Aorta (tissue), 5 donors: ENCODE data around the gene LARP1B. TPM values are rescaled to one million over a fixed set of nuclear protein-coding genes. Genes with fewer than 3 reads are reported as not detected.
A peak's percentile ranks its signal among the peaks of the same experiment; 100 is the strongest.

Source experiments
- ATAC-seq: fragments of 200-7000 bp; cut with Tn5 transposase; one replicate; pipeline ENCODE4 v1.9.1; 2022; ENCODE audit warnings: moderate library complexity; ENCODE audit not compliant: low FRiP score
- DNase-seq, 2 donors: peaks; one replicate each; pipeline ENCODE4 v3.0.0-alpha.2; 2020
- H3K27ac ChIP-seq, 2 donors: one replicate each; pipeline ENCODE4 v1.5.1; 2013; ENCODE audit warnings: low read length in 2 of 2, mild to moderate bottlenecking in 2 of 2, moderate library complexity in 2 of 2, control low read depth in 1 of 2, inconsistent platforms in 1 of 2, low read depth in 1 of 2
- H3K27me3 ChIP-seq, 2 donors: one replicate each; pipeline ENCODE4 v1.6.1; 2013; ENCODE audit warnings: control low read depth in 1 of 2, low read length in 1 of 2, mild to moderate bottlenecking in 1 of 2, moderate library complexity in 1 of 2; ENCODE audit not compliant: insufficient read depth in 2 of 2, control insufficient read depth in 1 of 2
- H3K36me3 ChIP-seq, 2 donors: one replicate each; pipeline ENCODE4 v1.6.1; 2013; ENCODE audit warnings: control low read depth in 1 of 2, low read length in 1 of 2, mild to moderate bottlenecking in 1 of 2; ENCODE audit not compliant: insufficient read depth in 2 of 2, control insufficient read depth in 1 of 2
- H3K4me1 ChIP-seq, 2 donors: one replicate each; pipeline ENCODE4 v1.6.1; 2013; ENCODE audit warnings: low read length in 2 of 2, control low read depth in 1 of 2, mild to moderate bottlenecking in 1 of 2, moderate library complexity in 1 of 2; ENCODE audit not compliant: insufficient read depth in 2 of 2, control insufficient read depth in 1 of 2
- H3K4me3 ChIP-seq, 2 donors: one replicate each; pipeline ENCODE4 v1.5.1; 2013; ENCODE audit warnings: low read length in 2 of 2, control low read depth in 1 of 2, mild to moderate bottlenecking in 1 of 2
- H3K9me3 ChIP-seq: one replicate; pipeline ENCODE4 v1.6.1; 2013; ENCODE audit warnings: mild to moderate bottlenecking, low read length; ENCODE audit not compliant: control insufficient read depth
- WGBS, 2 donors: extraction: QIAGEN DNeasy Blood & Tissue Kit; methylation state at CpG; one replicate each; pipeline ENCODE4 v1.1.7; 2013; 5-methylcytosine and 5-hydroxymethylcytosine counted together
- intact Hi-C, 2 donors: fragments of 100-400 bp; cut with DNase I; formaldehyde crosslinking; loops; one replicate each; pipeline versions ENCODE4 v1.14.2 to v1.15.0; 2022
- polyA plus RNA-seq, 2 donors: library from polyadenylated mRNA; stranded (reverse); fragments of 200-250 nt; gene quantifications; one replicate each; pipeline ENCODE4 v1.2.3, GENCODE V29; 2013
- total RNA-seq, 2 donors: library from RNA; stranded (reverse); fragmentation: NEBNext Ultra II Directional; extraction: Animal tissue kit (Norgen Biotek cat#: 25700); gene quantifications; one replicate each; pipeline ENCODE4 v1.2.1, GENCODE V29; 2021
- donor health status: healthy with polysubstance abuse.
- donor health status: Bipolar disorder and iron deficiency.
- donor health status: DM: no; HTN: no; CAD: no.
- donor health status: DM: no; HTN: no; CAD: no.
- donor health status: DM: yes; HTN: yes; CAD: no.

LARP1B gene
- total and polyA plus RNA-seq, 4 donors = 14.1 to 23.9 (median 18.3) TPM

DNA sequence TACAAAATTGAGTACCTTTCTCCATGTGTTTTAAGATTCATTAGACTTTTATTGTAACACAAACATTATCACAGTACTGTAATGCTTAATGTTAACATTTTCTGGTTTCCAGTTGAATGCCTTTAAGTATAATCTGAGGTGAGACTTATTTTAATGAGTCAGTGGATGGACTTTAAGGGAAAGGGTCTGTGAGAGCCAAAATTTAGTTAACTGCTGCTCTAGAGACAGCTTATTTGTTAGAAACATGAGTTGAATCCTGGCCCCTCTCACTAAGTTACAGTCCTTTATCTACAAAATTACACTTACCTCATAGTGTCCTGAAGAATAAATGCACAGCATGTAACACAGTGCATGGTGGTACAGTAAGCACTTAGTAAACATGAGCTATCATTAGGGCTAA is 160.5 kb downstream of the LARP1B start:
- Histone ChIP-seq H3K27ac (no peak overlapping the region), H3K4me3 (no peak overlapping the region), H3K27me3 (no peaks in the 10 kb centered on the region), H3K9me3 (no peaks in the 10 kb centered on the region), H3K36me3 (no peaks in the 10 kb centered on the region), H3K4me1 (no peaks in the 10 kb centered on the region)
- intact Hi-C loops = loop anchor here in 1 of 2 donors (5.0 kb wide), 1 partner anchor 66 kb away; the partner anchor contains the start of gene PGRMC2
- DNase-seq (no peak), ATAC-seq (no peak)

DNA sequence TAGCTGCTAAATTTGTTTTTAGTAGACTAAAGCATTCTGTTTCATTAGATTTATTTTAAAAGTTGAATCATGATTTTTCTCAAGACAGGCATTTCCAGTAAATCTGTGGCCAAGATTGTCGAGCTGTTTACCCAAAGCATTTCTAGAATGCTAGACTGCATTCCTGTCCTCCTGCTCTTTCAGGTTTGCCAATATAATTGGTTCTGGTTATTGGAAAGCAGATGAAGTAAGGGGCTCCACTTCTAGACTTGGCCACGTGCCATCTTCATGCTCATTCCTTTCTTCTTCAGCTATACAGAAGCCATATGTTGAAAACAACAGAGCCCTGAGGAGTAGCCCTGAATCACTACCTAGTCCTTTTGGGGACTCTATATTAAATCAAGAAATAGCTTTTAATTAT is 164.0 kb downstream of the LARP1B start:
- H3K9me3 ChIP-seq = no peaks in the 10 kb centered on the region
- H3K4me3 ChIP-seq = no peak overlapping the region
- no peaks in the 10 kb centered on the region for H3K36me3 ChIP-seq
- H3K27ac ChIP-seq = no peak overlapping the region
- DNase-seq (no peak), ATAC-seq (no peak)
- no peaks in the 10 kb centered on the region for H3K4me1 ChIP-seq
- WGBS, 2 donors = 7 to 9% methylated on average over 2 of the region's 2 CpGs
- H3K27me3 ChIP-seq = no peaks in the 10 kb centered on the region
- intact Hi-C loops = no loop called here

DNA sequence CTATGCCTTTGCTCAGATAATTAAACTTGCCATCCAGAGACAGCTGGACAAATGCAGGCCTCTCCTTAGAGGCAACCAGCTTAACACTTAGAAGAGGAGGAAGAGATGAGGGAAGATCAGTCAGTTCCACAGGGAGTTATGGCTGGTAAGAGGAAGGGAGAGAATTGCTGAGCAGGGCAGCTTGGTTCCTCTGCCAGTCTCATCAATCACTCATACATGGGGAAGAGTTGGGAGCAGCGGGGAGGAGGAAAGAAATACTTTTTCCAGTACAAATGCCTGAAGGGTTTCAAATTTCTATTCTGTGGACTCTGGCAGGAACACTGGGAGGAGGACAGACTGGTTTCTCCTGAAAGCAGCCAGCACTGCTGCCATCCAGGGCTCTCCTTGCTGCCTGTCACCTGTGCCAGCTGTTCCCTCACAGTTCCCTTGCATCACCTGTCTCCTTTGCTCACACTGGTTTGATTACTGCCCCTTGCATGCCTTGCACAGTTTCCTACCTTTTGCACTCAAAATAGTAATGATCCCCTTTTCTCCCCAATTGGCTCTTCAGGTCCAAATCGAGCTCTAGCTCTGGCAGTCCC is 167.0 kb downstream of the LARP1B start:
- Histone ChIP-seq H3K27ac (peak overlapping the region in 1 of 2 donors; percentile 33), H3K4me1 (no peaks in the 10 kb centered on the region), H3K36me3 (no peaks in the 10 kb centered on the region), H3K27me3 (no peaks in the 10 kb centered on the region), H3K4me3 (no peak overlapping the region), H3K9me3 (no peaks in the 10 kb centered on the region)
- intact Hi-C loops = no loop called here
- ATAC-seq (no peak), DNase-seq (no peak)
- WGBS, 2 donors = 12 to 17% methylated on average over 2 of the region's 2 CpGs

- Histone ChIP-seq H3K9me3 (no peaks in the 10 kb centered on the region), H3K36me3 (no peaks in the 10 kb centered on the region), H3K27me3 (no peaks in the 10 kb centered on the region), H3K4me1 (no peaks in the 10 kb centered on the region), H3K4me3 (no peak overlapping the region), H3K27ac (no peak overlapping the region)
- ATAC-seq (no peak), DNase-seq (no peak)
- intact Hi-C loops = no loop called here
- WGBS, 2 donors = 64 to 66% methylated on average over 6 of the region's 6 CpGs
These were observed 168.0 kb downstream of the LARP1B start for GRCh38 chr4:128228845-128229795.

GRCh38 chr4:128232719-128233118 is 171.6 kb downstream of the LARP1B start:
- Histone ChIP-seq H3K27ac (no peak overlapping the region), H3K4me3 (no peak overlapping the region), H3K36me3 (no peaks in the 10 kb centered on the region), H3K9me3 (peaks cover 1% of the 10 kb centered on the region), H3K27me3 (no peaks in the 10 kb centered on the region), H3K4me1 (no peaks in the 10 kb centered on the region)
- 79 to 84% methylated on average over 3 of the region's 3 CpGs for WGBS, 2 donors
- DNase-seq (no peak), ATAC-seq (no peak)
- intact Hi-C loops = no loop called here

DNA sequence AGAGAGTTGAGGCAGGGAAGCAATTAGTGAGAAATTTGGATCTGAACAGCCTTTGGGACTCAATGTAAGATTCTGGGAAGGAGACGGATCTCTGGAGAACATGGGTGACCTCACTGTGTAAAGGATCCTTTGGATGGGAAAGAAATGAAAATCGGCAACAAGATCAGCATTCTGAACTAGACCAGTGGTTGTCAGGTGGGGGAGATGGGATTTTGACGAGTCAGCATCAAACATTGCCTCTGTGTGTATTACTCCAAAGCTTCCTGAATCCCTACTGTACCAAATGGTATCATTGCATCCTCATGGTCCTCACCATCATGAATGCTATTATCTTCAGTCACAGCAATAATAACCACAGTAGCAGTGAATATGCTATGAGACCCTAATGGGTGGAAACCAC is 173.7 kb downstream of the LARP1B start:
- ATAC-seq (no peak), DNase-seq (no peak)
- H3K36me3 ChIP-seq = no peaks in the 10 kb centered on the region
- H3K27me3 ChIP-seq = no peaks in the 10 kb centered on the region
- WGBS, 2 donors = 95 to 96% methylated on average over 3 of the region's 3 CpGs
- no peak overlapping the region for H3K27ac ChIP-seq
- no peak overlapping the region for H3K4me3 ChIP-seq
- H3K4me1 ChIP-seq = no peaks in the 10 kb centered on the region
- intact Hi-C loops = no loop called here
- H3K9me3 ChIP-seq = peaks cover 1% of the 10 kb centered on the region

- 92 to 97% methylated on average over 3 of the region's 3 CpGs for WGBS, 2 donors
- DNase-seq (no peak), ATAC-seq (no peak)
- no peak overlapping the region for H3K4me3 ChIP-seq
- intact Hi-C loops = no loop called here
- H3K27me3 ChIP-seq = no peaks in the 10 kb centered on the region
- no peak overlapping the region for H3K27ac ChIP-seq
- H3K9me3 ChIP-seq = peaks cover 1% of the 10 kb centered on the region
- H3K36me3 ChIP-seq = no peaks in the 10 kb centered on the region
- H3K4me1 ChIP-seq = no peaks in the 10 kb centered on the region
These were observed 179.9 kb downstream of the LARP1B start for GRCh38 chr4:128241019-128241418.

- Histone ChIP-seq H3K4me1 (no peaks in the 10 kb centered on the region), H3K27ac (no peak overlapping the region), H3K36me3 (no peaks in the 10 kb centered on the region), H3K27me3 (no peaks in the 10 kb centered on the region), H3K4me3 (no peak overlapping the region), H3K9me3 (peaks cover 1% of the 10 kb centered on the region)
- DNase-seq (no peak), ATAC-seq (no peak)
- intact Hi-C loops = no loop called here
- 52 to 59% methylated on average over 3 of the region's 3 CpGs for WGBS, 2 donors
These were observed 180.4 kb downstream of the LARP1B start for GRCh38 chr4:128241425-128241913.

GRCh38 chr4:128241981-128242380 is 180.9 kb downstream of the LARP1B start:
- 78 to 82% methylated on average over 3 of the region's 3 CpGs for WGBS, 2 donors
- Histone ChIP-seq H3K4me3 (no peak overlapping the region), H3K4me1 (no peaks in the 10 kb centered on the region), H3K27ac (no peak overlapping the region), H3K36me3 (no peaks in the 10 kb centered on the region), H3K27me3 (no peaks in the 10 kb centered on the region), H3K9me3 (peaks cover 1% of the 10 kb centered on the region)
- DNase-seq (no peak), ATAC-seq (no peak)
- intact Hi-C loops = no loop called here
